Chondrocyte (in vitro differentiated cells): ENCODE measurements around the gene COPS8. TPM values are rescaled to one million over a fixed set of nuclear protein-coding genes. Genes with fewer than 3 reads are reported as not detected.

Experiments used
- DNase-seq: peaks from one replicate; pipeline ENCODE4 v3.0.0; 2021; ENCODE audit warnings: mixed read lengths, low spot score
- H3K27ac Mint-ChIP-seq: one replicate; pipeline ENCODE4 v1.8.0; 2021; ENCODE audit warnings: mild to moderate bottlenecking, moderate library complexity, mixed read lengths; ENCODE audit not compliant: unreplicated experiment
- H3K27me3 Mint-ChIP-seq: 2 replicates; pipeline ENCODE4 v1.8.0; 2021; ENCODE audit warnings: low read depth, mixed read lengths
- H3K36me3 Mint-ChIP-seq: 2 replicates; pipeline ENCODE4 v1.8.0; 2021; ENCODE audit warnings: low read depth, mixed read lengths
- H3K4me1 Mint-ChIP-seq: 2 replicates; pipeline ENCODE4 v1.8.0; 2021; ENCODE audit warnings: low read depth, mild to moderate bottlenecking, mixed read lengths
- H3K4me3 Mint-ChIP-seq: one replicate; pipeline ENCODE4 v1.8.0; 2021; ENCODE audit warnings: mild to moderate bottlenecking, moderate library complexity, mixed read lengths; ENCODE audit not compliant: unreplicated experiment
- H3K9me3 Mint-ChIP-seq: 2 replicates; pipeline ENCODE4 v1.8.0; 2021; ENCODE audit warnings: low read depth, mixed read lengths
- CTCF ChIP-seq: fragments of 200-600 bp; sonication (generic); IDR thresholded peaks from 2 replicates; pipeline ENCODE4 v1.5.0; 2021; ENCODE audit warnings: antibody characterized with exemption, mild to moderate bottlenecking, moderate library complexity
- total RNA-seq: library from RNA; stranded (reverse); gene quantifications from 3 replicates; pipeline ENCODE4 v1.2.1, GENCODE V29; 2021

Gene COPS8
- total RNA-seq, 1 donor from 2014 or later, result 65.8 TPM

GRCh38 chr2:237055386-237056100 is 30.1 kb upstream of the COPS8 start:
- H3K27ac Mint-ChIP-seq, result no peak overlapping the region

GRCh38 chr2:237056287-237056875 is 29.3 kb upstream of the COPS8 start:
- no peaks in the 10 kb centered on the region for H3K36me3 Mint-ChIP-seq
- H3K9me3 Mint-ChIP-seq, result no peaks in the 10 kb centered on the region
- H3K27me3 Mint-ChIP-seq, result no peaks in the 10 kb centered on the region
- H3K27ac Mint-ChIP-seq, result no peak overlapping the region
- DNase-seq, result no peak
- no peak overlapping the region for H3K4me3 Mint-ChIP-seq
- H3K4me1 Mint-ChIP-seq, result peaks cover 10% of the 10 kb centered on the region
- TF ChIP-seq CTCF, result no peak

More at GRCh38 chr2:237055386-237056100, 30.1 kb upstream of the COPS8 start:
- Mint-ChIP-seq H3K9me3 (no peaks in the 10 kb centered on the region), H3K4me3 (no peak overlapping the region), H3K27me3 (no peaks in the 10 kb centered on the region), H3K4me1 (peaks cover 2% of the 10 kb centered on the region), H3K36me3 (no peaks in the 10 kb centered on the region)
- TF ChIP-seq CTCF, result no peak
- DNase-seq, result no peak

- H3K4me1 Mint-ChIP-seq, result peaks cover 10% of the 10 kb centered on the region
- no peaks in the 10 kb centered on the region for H3K27me3 Mint-ChIP-seq
- TF ChIP-seq CTCF, result no peak
- no peaks in the 10 kb centered on the region for H3K9me3 Mint-ChIP-seq
- no peak overlapping the region for H3K27ac Mint-ChIP-seq
- no peak overlapping the region for H3K4me3 Mint-ChIP-seq
- DNase-seq, result no peak
- H3K36me3 Mint-ChIP-seq, result no peaks in the 10 kb centered on the region
These were observed 28.6 kb upstream of the COPS8 start for GRCh38 chr2:237057107-237057506.

GRCh38 chr2:237057893-237058300 is 27.8 kb upstream of the COPS8 start:
- H3K9me3 Mint-ChIP-seq, result no peaks in the 10 kb centered on the region
- no peak overlapping the region for H3K27ac Mint-ChIP-seq
- no peak for TF ChIP-seq CTCF
- no peaks in the 10 kb centered on the region for H3K27me3 Mint-ChIP-seq
- no peak for DNase-seq
- peaks cover 10% of the 10 kb centered on the region for H3K4me1 Mint-ChIP-seq
- H3K4me3 Mint-ChIP-seq, result no peak overlapping the region
- no peaks in the 10 kb centered on the region for H3K36me3 Mint-ChIP-seq

GRCh38 chr2:237058423-237058822 is 27.3 kb upstream of the COPS8 start:
- TF ChIP-seq CTCF, result no peak
- H3K27ac Mint-ChIP-seq, result no peak overlapping the region
- no peak overlapping the region for H3K4me3 Mint-ChIP-seq
- no peaks in the 10 kb centered on the region for H3K9me3 Mint-ChIP-seq
- no peak for DNase-seq
- peaks cover 10% of the 10 kb centered on the region for H3K4me1 Mint-ChIP-seq
- H3K27me3 Mint-ChIP-seq, result no peaks in the 10 kb centered on the region
- no peaks in the 10 kb centered on the region for H3K36me3 Mint-ChIP-seq
